ENCODE results near the gene OTUB1. TPM values are rescaled to one million over a fixed set of nuclear protein-coding genes. Genes with fewer than 3 reads are reported as not detected.
"Not testable (repeated sequence)": the region's sequence is repeated elsewhere in the genome, so short reads cannot be mapped to it uniquely, and the experiment has no call there.

Gene OTUB1
- total RNA-seq, 1 experiment from 2014 or later: 80.8 TPM

- H3K36me3 ChIP-seq; DNase-seq; H3K9me3 ChIP-seq (replicated peaks); H3K27me3 ChIP-seq; H3K4me3 ChIP-seq: not testable (repeated sequence)
- Histone ChIP-seq H3K4me1 (peaks cover 16% of the 10 kb centered on the region), H3K27ac (peak overlapping the region; percentile 95)
These were observed 61.1 kb downstream of the OTUB1 start for GRCh38 chr11:64047373-64047772.

Other genes starting within 250 kb of the OTUB1 start
- 20.3 and 21.7 TPM in 2 replicates for gene ZFTA, start 217.7 kb upstream of the OTUB1 start, total RNA-seq (2014; rRNA removed; shearing (Covaris generic))
- gene SPINDOC, start 173.0 kb upstream of the OTUB1 start, total RNA-seq (2014; rRNA removed; shearing (Covaris generic)): 61.6 and 63.7 TPM in 2 replicates
- gene MARK2, start 147.3 kb upstream of the OTUB1 start, total RNA-seq (2014; rRNA removed; shearing (Covaris generic)): 20.7 and 23.4 TPM in 2 replicates
- 17.2 and 17.9 TPM in 2 replicates for gene RCOR2, start 69.3 kb upstream of the OTUB1 start, total RNA-seq (2014; rRNA removed; shearing (Covaris generic))
- 25.2 and 28.6 TPM in 2 replicates for gene NAA40, start 47.4 kb upstream of the OTUB1 start, total RNA-seq (2014; rRNA removed; shearing (Covaris generic))
- gene COX8A, start 11.8 kb upstream of the OTUB1 start, total RNA-seq (2014; rRNA removed; shearing (Covaris generic)): 597 and 702 TPM in 2 replicates
- gene FLRT1, start 49.5 kb downstream of the OTUB1 start, total RNA-seq (2014; rRNA removed; shearing (Covaris generic)): 0.76 and 1.4 TPM in 2 replicates
- gene MACROD1, start 179.7 kb downstream of the OTUB1 start, total RNA-seq (2014; rRNA removed; shearing (Covaris generic)): 25.6 and 26.3 TPM in 2 replicates
- 283 and 302 TPM in 2 replicates for gene STIP1, start 199.7 kb downstream of the OTUB1 start, total RNA-seq (2014; rRNA removed; shearing (Covaris generic))
- gene FERMT3, start 220.3 kb downstream of the OTUB1 start, total RNA-seq (2014; rRNA removed; shearing (Covaris generic)): 4.9 and 8.6 TPM in 2 replicates
- 18.6 and 24.9 TPM in 2 replicates for gene TRPT1, start 239.7 kb downstream of the OTUB1 start, total RNA-seq (2014; rRNA removed; shearing (Covaris generic))
- 20.7 and 21.1 TPM in 2 replicates for gene NUDT22, start 239.8 kb downstream of the OTUB1 start, total RNA-seq (2014; rRNA removed; shearing (Covaris generic))
- 2.0 and 5.3 TPM in 2 replicates for gene DNAJC4, start 244.1 kb downstream of the OTUB1 start, total RNA-seq (2014; rRNA removed; shearing (Covaris generic))
- gene VEGFB, start 248.1 kb downstream of the OTUB1 start, total RNA-seq (2014; rRNA removed; shearing (Covaris generic)): 26.4 and 27.8 TPM in 2 replicates

Data from SJCRH30 (cell line).